BLaER1 (cell line): ENCODE results near the gene KPNA3.

Source experiments
- H3K27ac ChIP-seq: shearing (Covaris generic); formaldehyde crosslinking; 2 replicates; pipeline ENCODE4 v1.8.1; 2022
- H3K27me3 ChIP-seq: shearing (Covaris generic); formaldehyde crosslinking; 2 replicates; pipeline ENCODE4 v1.8.1; 2022
- H3K36me3 ChIP-seq: shearing (Covaris generic); formaldehyde crosslinking; 2 replicates; pipeline ENCODE4 v1.8.1; 2022
- H3K4me1 ChIP-seq: shearing (Covaris generic); formaldehyde crosslinking; 2 replicates; pipeline ENCODE4 v1.8.1; 2022
- H3K4me2 ChIP-seq: shearing (Covaris generic); formaldehyde crosslinking; 2 replicates; pipeline ENCODE4 v1.8.1; 2022
- H3K4me3 ChIP-seq: shearing (Covaris generic); formaldehyde crosslinking; 2 replicates; pipeline ENCODE4 v1.8.1; 2022
- H3K9ac ChIP-seq: shearing (Covaris generic); formaldehyde crosslinking; 2 replicates; pipeline ENCODE4 v1.8.1; 2022
- H3K9me3 ChIP-seq: shearing (Covaris generic); formaldehyde crosslinking; 2 replicates; pipeline ENCODE4 v1.8.1; 2022
- H4K20me1 ChIP-seq: shearing (Covaris generic); formaldehyde crosslinking; 2 replicates; pipeline ENCODE4 v1.8.1; 2022
- Cebpa-rat ChIP-seq: shearing (Covaris generic); IDR thresholded peaks from 2 replicates; pipeline ENCODE4 v1.8.1; 2022

KPNA3 gene

GRCh38 chr13:49792550-49793324 lies at the start of gene KPNA3:
TSS of gene KPNA3 (minus strand) at chr13:49792682. CDS start at chr13:49792506, 176 bp downstream.
- peak within 1 kb of the TSS; percentile 99 for H3K9ac ChIP-seq
- no peak for TF ChIP-seq Cebpa-rat
- peaks cover 44% of the 10 kb centered on the region for H4K20me1 ChIP-seq
- H3K4me1 ChIP-seq: peaks cover 25% of the 10 kb centered on the region
- H3K4me3 ChIP-seq: peak within 1 kb of the TSS; percentile 99
- no peaks in the 10 kb centered on the region for H3K9me3 ChIP-seq
- H3K27ac ChIP-seq: peak within 1 kb of the TSS; percentile 98
- H3K27me3 ChIP-seq: no peaks in the 10 kb centered on the region
- H3K36me3 ChIP-seq: peaks cover 17% of the 10 kb centered on the region; the same call in 1 of the 2 replicates
- H3K4me2 ChIP-seq: peak within 1 kb of the TSS; percentile 94

- Histone ChIP-seq H4K20me1 (no peaks in the 10 kb centered on the region), H3K27ac (no peak overlapping the region), H3K9ac (no peak overlapping the region), H3K27me3 (no peaks in the 10 kb centered on the region), H3K4me2 (no peak overlapping the region), H3K4me1 (no peaks in the 10 kb centered on the region), H3K9me3 (no peaks in the 10 kb centered on the region), H3K4me3 (no peak overlapping the region), H3K36me3 (no peaks in the 10 kb centered on the region)
- TF ChIP-seq Cebpa-rat: no peak
Measured at GRCh38 chr13:49841964-49842363, 49.5 kb upstream of the KPNA3 start.

- no peak for TF ChIP-seq Cebpa-rat
- no peak overlapping the region for H3K27ac ChIP-seq
- no peaks in the 10 kb centered on the region for H3K4me1 ChIP-seq
Measured at GRCh38 chr13:49840675-49841074, 48.2 kb upstream of the KPNA3 start.

GRCh38 chr13:49840266-49840665 lies 47.8 kb upstream of the KPNA3 start:
- Histone ChIP-seq H3K4me2 (no peak overlapping the region), H3K9me3 (no peaks in the 10 kb centered on the region), H3K4me1 (no peaks in the 10 kb centered on the region), H3K4me3 (no peak overlapping the region), H4K20me1 (no peaks in the 10 kb centered on the region), H3K9ac (no peak overlapping the region), H3K36me3 (no peaks in the 10 kb centered on the region), H3K27me3 (no peaks in the 10 kb centered on the region), H3K27ac (no peak overlapping the region)
- TF ChIP-seq Cebpa-rat: no peak

More at GRCh38 chr13:49840675-49841074, 48.2 kb upstream of the KPNA3 start:
- no peak overlapping the region for H3K9ac ChIP-seq
- no peaks in the 10 kb centered on the region for H3K9me3 ChIP-seq
- no peaks in the 10 kb centered on the region for H3K36me3 ChIP-seq
- no peak overlapping the region for H3K4me2 ChIP-seq
- H3K4me3 ChIP-seq: no peak overlapping the region
- no peaks in the 10 kb centered on the region for H4K20me1 ChIP-seq
- no peaks in the 10 kb centered on the region for H3K27me3 ChIP-seq

- no peak for TF ChIP-seq Cebpa-rat
- Histone ChIP-seq H3K4me2 (no peak overlapping the region), H3K9me3 (no peaks in the 10 kb centered on the region), H3K27ac (no peak overlapping the region), H3K27me3 (no peaks in the 10 kb centered on the region), H3K9ac (no peak overlapping the region), H3K4me3 (no peak overlapping the region), H3K36me3 (no peaks in the 10 kb centered on the region), H4K20me1 (no peaks in the 10 kb centered on the region), H3K4me1 (no peaks in the 10 kb centered on the region)
Measured at GRCh38 chr13:49838989-49839388, 46.5 kb upstream of the KPNA3 start.

GRCh38 chr13:49836516-49836915 lies 44.0 kb upstream of the KPNA3 start:
- Histone ChIP-seq H3K36me3 (no peaks in the 10 kb centered on the region), H3K4me1 (no peaks in the 10 kb centered on the region), H3K9me3 (no peaks in the 10 kb centered on the region), H3K27me3 (no peaks in the 10 kb centered on the region), H4K20me1 (no peaks in the 10 kb centered on the region), H3K4me2 (no peak overlapping the region), H3K27ac (no peak overlapping the region), H3K4me3 (no peak overlapping the region), H3K9ac (no peak overlapping the region)
- TF ChIP-seq Cebpa-rat: no peak

GRCh38 chr13:49833402-49833801 lies 40.9 kb upstream of the KPNA3 start:
- no peak for TF ChIP-seq Cebpa-rat

GRCh38 chr13:49831455-49831854 lies 39.0 kb upstream of the KPNA3 start:
- no peaks in the 10 kb centered on the region for H3K4me1 ChIP-seq
- H3K27me3 ChIP-seq: no peaks in the 10 kb centered on the region
- peaks cover 14% of the 10 kb centered on the region for H3K9me3 ChIP-seq
- no peaks in the 10 kb centered on the region for H4K20me1 ChIP-seq
- no peaks in the 10 kb centered on the region for H3K36me3 ChIP-seq
- no peak overlapping the region for H3K4me2 ChIP-seq
- TF ChIP-seq Cebpa-rat: no peak
- no peak overlapping the region for H3K9ac ChIP-seq
- no peak overlapping the region for H3K4me3 ChIP-seq
- no peak overlapping the region for H3K27ac ChIP-seq

More at GRCh38 chr13:49833402-49833801, 40.9 kb upstream of the KPNA3 start:
- Histone ChIP-seq H3K27ac (no peak overlapping the region), H3K9ac (no peak overlapping the region), H3K36me3 (no peaks in the 10 kb centered on the region), H3K27me3 (no peaks in the 10 kb centered on the region), H3K4me3 (no peak overlapping the region), H4K20me1 (no peaks in the 10 kb centered on the region), H3K4me2 (no peak overlapping the region), H3K9me3 (peaks cover 14% of the 10 kb centered on the region), H3K4me1 (no peaks in the 10 kb centered on the region)

GRCh38 chr13:49830721-49831120 lies 38.2 kb upstream of the KPNA3 start:
- Histone ChIP-seq H3K4me3 (no peak overlapping the region), H3K9me3 (peaks cover 14% of the 10 kb centered on the region), H3K4me1 (no peaks in the 10 kb centered on the region), H3K27ac (no peak overlapping the region), H3K9ac (no peak overlapping the region), H3K4me2 (no peak overlapping the region), H3K27me3 (no peaks in the 10 kb centered on the region), H4K20me1 (no peaks in the 10 kb centered on the region), H3K36me3 (no peaks in the 10 kb centered on the region)
- TF ChIP-seq Cebpa-rat: no peak

- H3K27me3 ChIP-seq: no peaks in the 10 kb centered on the region
- H3K4me3 ChIP-seq: no peak overlapping the region
- no peaks in the 10 kb centered on the region for H3K4me1 ChIP-seq
- no peak overlapping the region for H3K9ac ChIP-seq
- no peak overlapping the region for H3K27ac ChIP-seq
- no peak for TF ChIP-seq Cebpa-rat
- H3K36me3 ChIP-seq: no peaks in the 10 kb centered on the region
- H3K9me3 ChIP-seq: peaks cover 14% of the 10 kb centered on the region
- no peak overlapping the region for H3K4me2 ChIP-seq
- no peaks in the 10 kb centered on the region for H4K20me1 ChIP-seq
Measured at GRCh38 chr13:49829715-49830114, 37.2 kb upstream of the KPNA3 start.
